Diencephalon (tissue), 1 donor: Measurements from ENCODE around the gene ALDH5A1. TPM values are rescaled to one million over a fixed set of nuclear protein-coding genes. Genes with fewer than 3 reads are reported as not detected.

Experiments used
- total RNA-seq: library from RNA; depleted of rRNA; stranded (reverse); fragments of >200 nt; gene quantifications from one replicate; pipeline ENCODE4 v1.2.3, GENCODE V29; 2014

The ALDH5A1 gene
- total RNA-seq, result 43.6 TPM

DNA sequence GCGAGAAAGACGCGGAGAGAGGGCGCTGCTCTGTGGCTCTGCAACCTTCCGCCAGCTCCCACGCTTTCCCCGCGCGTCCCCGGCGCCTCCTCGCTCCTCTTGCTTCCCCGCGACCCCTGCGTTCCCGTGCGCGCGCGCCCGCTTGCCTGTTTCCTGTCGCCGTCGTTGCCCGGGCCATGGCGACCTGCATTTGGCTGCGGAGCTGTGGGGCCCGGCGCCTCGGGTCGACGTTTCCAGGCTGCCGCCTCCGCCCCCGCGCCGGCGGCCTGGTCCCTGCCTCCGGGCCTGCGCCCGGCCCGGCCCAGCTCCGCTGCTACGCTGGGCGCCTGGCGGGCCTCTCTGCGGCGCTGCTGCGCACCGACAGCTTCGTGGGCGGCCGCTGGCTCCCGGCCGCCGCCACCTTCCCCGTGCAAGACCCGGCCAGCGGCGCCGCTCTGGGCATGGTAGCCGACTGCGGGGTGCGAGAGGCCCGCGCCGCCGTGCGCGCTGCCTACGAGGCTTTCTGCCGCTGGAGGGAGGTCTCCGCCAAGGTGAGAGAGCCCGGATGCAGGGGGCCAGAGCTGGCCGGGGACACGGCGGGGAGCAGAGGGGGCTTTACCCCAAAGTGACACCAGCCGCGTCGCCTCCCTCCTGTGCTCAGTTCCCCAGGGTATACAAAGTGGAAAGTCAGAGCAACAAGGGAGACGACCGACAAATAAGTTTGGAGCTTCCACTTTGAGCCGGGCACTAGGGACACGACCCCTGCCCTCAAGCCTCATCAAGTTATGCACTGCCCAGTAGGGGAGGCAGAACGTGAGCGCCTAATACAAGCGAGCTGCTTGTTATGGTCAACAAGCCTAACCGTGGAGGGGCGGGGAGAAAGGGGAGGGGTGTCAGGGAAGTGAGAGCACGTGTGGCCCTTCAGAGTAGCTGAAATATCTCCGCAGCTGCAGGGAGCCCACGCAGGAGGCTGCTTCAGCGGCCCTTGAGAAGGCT lies at the start of gene ALDH5A1:
Gene ALDH5A1 (plus strand): TSS at position 149 of the 975 bp plus-strand sequence. CDS start 28 bp downstream, at position 177.

DNA sequence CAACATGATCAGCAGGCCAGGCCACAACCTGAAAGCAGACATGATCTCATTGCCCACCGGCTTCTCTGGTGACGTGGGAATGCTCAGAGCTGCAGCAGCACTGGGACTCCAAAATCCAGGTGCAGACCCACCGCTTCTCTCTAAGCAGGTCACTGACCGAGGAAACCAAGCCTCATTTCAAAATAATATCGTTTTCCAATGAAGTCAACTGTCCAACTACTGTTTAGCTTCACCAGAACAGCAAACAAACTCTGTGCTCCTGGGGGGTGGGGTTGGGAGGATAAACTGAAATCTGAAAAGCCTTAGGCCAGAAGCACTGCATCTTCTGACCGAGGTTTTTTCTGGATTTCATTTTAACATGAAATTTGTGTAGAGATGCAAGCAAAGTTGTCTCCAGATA lies 5.3 kb upstream of the ALDH5A1 start, which contains the start of gene GPLD1:
Gene GPLD1 (minus strand): TSS at position 109 of the 400 bp plus-strand sequence. CDS start 67 bp downstream, at position 42.

Other genes with a start within 250 kb of the ALDH5A1 start
- 6.7 TPM for gene DCDC2, start 136.9 kb upstream of the ALDH5A1 start, total RNA-seq
- 19.6 TPM for gene MRS2, start 92.0 kb upstream of the ALDH5A1 start, total RNA-seq
- 21.2 TPM for gene GPLD1, start 5.4 kb upstream of the ALDH5A1 start, total RNA-seq
- 33.9 TPM for gene KIAA0319, start 151.2 kb downstream of the ALDH5A1 start, total RNA-seq
- gene TDP2, start 171.9 kb downstream of the ALDH5A1 start, total RNA-seq, result 33.4 TPM
- 7.8 TPM for gene ACOT13, start 172.1 kb downstream of the ALDH5A1 start, total RNA-seq
- gene C6orf62, start 224.2 kb downstream of the ALDH5A1 start, total RNA-seq, result 122 TPM